Measurements from ENCODE around the gene ZNF549. TPM values are rescaled to one million over a fixed set of nuclear protein-coding genes. Genes with fewer than 3 reads are reported as not detected.
"Not testable (repeated sequence)": the region's sequence is repeated elsewhere in the genome, so short reads cannot be mapped to it uniquely, and the experiment has no call there.

The ZNF549 gene
- total RNA-seq, 4 donors from 2014 or later, result 5.4 to 9.3 (median 5.7) TPM

DNA sequence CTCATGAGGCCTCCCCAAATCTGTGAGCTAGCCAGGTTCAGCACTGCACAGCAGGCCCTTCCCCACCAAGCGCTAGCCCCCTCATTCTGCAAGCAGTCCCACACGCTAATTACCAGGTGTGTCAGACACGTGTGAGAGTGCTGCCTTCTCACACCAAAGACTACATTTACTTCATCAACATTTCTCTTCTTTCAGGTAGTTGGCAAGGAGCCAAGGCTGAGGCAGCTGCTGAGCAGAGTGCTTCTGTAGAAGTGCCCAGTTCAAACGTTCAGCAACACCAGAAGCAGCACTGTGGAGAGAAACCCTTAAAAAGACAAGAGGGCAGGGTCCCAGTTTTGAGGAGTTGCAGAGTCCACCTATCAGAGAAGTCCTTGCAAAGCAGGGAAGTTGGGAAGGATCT lies 21.0 kb upstream of the ZNF549 start:
- Histone ChIP-seq H3K27me3 (no peaks in the 10 kb centered on the region), H3K4me3 (no peak overlapping the region), H3K27ac (no peak overlapping the region), H3K4me1 (peaks cover 0 to 6% (median 0%) of the 10 kb centered on the region in 3 donors), H3K9me3 (peaks cover 0 to 85% (median 0%) of the 10 kb centered on the region in 3 donors), H3K36me3 (peaks cover 0 to 76% of the 10 kb centered on the region in 2 donors)
- no peak for ATAC-seq
- TF ChIP-seq POLR2AphosphoS5 (IDR thresholded peaks at IDR 0.05) (no peak), EP300 (IDR thresholded peaks at IDR 0.05) (no peak), POLR2A (IDR thresholded peaks at IDR 0.05) (no peak)
- TF ChIP-seq, protein P1, sequence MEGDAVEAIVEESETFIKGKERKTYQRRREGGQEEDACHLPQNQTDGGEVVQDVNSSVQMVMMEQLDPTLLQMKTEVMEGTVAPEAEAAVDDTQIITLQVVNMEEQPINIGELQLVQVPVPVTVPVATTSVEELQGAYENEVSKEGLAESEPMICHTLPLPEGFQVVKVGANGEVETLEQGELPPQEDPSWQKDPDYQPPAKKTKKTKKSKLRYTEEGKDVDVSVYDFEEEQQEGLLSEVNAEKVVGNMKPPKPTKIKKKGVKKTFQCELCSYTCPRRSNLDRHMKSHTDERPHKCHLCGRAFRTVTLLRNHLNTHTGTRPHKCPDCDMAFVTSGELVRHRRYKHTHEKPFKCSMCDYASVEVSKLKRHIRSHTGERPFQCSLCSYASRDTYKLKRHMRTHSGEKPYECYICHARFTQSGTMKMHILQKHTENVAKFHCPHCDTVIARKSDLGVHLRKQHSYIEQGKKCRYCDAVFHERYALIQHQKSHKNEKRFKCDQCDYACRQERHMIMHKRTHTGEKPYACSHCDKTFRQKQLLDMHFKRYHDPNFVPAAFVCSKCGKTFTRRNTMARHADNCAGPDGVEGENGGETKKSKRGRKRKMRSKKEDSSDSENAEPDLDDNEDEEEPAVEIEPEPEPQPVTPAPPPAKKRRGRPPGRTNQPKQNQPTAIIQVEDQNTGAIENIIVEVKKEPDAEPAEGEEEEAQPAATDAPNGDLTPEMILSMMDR (IDR thresholded peaks at IDR 0.05), result no peak
- WGBS, 2 donors (ENCODE audit: low coverage in 1 of 2), result 28% methylated on average over 2 of the region's 4 CpGs; no CpG with 5 or more reads in 1 of the 2 donors

GRCh38 chr19:57511484-57511883 lies 15.7 kb upstream of the ZNF549 start:
- H3K27me3 ChIP-seq, result no peaks in the 10 kb centered on the region
- no peak overlapping the region for H3K4me3 ChIP-seq
- peaks cover 0 to 81% of the 10 kb centered on the region in 2 donors for H3K36me3 ChIP-seq
- ATAC-seq, result no peak
- H3K4me1 ChIP-seq, result no peaks in the 10 kb centered on the region
- peaks cover 0 to 86% (median 3%) of the 10 kb centered on the region in 3 donors for H3K9me3 ChIP-seq
- TF ChIP-seq, protein P1 (IDR thresholded peaks at IDR 0.05), result no peak
- no peak for TF ChIP-seq EP300 (IDR thresholded peaks at IDR 0.05)
- no peak for TF ChIP-seq POLR2AphosphoS5 (IDR thresholded peaks at IDR 0.05)
- no peak for TF ChIP-seq POLR2A (IDR thresholded peaks at IDR 0.05)
- H3K27ac ChIP-seq, result no peak overlapping the region

GRCh38 chr19:57512845-57513244 lies 14.3 kb upstream of the ZNF549 start:
- Histone ChIP-seq H3K9me3 (peaks cover 0 to 81% (median 3%) of the 10 kb centered on the region in 3 donors), H3K36me3 (peaks cover 0 to 81% of the 10 kb centered on the region in 2 donors), H3K27ac (no peak overlapping the region), H3K4me3 (no peak overlapping the region), H3K27me3 (no peaks in the 10 kb centered on the region), H3K4me1 (no peaks in the 10 kb centered on the region)
- TF ChIP-seq POLR2A (IDR thresholded peaks at IDR 0.05) (no peak), EP300 (IDR thresholded peaks at IDR 0.05) (no peak), POLR2AphosphoS5 (IDR thresholded peaks at IDR 0.05) (no peak)
- TF ChIP-seq, protein P1 (IDR thresholded peaks at IDR 0.05), result no peak
- no peak for ATAC-seq
- 71 to 80% methylated on average over 1 of the region's 6 CpGs for WGBS, 2 donors (ENCODE audit: low coverage in 1 of 2)

DNA sequence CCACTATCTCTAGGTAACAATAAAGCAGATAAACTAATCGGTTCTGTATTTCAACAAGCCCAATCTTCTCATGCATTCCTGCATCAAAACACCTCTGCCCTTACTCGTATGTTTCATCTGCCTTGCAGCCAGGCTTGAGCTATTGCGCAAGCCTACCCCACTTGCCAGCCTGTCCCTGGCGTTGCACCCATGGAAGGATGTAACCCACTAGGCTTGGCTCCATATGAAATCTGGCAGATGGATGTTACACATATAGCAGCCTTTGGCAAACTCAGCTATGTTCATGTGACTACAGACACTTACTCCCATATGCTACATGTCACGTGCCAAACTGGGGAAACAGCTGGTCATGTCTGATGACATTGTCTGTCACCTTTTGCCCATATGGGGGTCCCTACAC lies 11.9 kb upstream of the ZNF549 start:
- no peak overlapping the region for H3K4me3 ChIP-seq
- ATAC-seq, result no peak

DNA sequence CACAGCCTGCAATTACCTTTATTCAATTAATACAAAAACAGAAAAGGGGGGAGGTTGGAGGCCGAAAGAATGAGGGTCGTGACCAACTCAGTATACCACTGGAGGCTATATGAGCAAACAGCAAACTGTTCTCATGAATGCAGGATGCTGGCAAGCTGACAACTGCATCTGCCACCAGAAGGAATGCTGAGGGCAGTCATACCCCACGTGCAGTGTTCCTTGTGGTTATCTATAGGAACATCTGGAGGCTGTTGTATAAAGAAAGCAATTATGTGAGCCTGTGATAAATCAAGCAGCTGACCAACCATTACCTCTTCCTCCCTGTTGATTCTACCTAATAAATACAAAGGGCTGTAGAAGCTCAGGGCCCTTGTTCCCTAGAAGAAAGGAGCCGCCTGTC lies 9.1 kb upstream of the ZNF549 start:
- not testable (repeated sequence) for H3K4me3 ChIP-seq, H3K27me3 ChIP-seq, H3K27ac ChIP-seq, ATAC-seq, H3K4me1 ChIP-seq
- WGBS, 2 donors (ENCODE audit: low coverage in 1 of 2), result 76 to 96% methylated on average over 3 to 4 of the region's 4 CpGs
- peaks cover 0 to 58% of the 10 kb centered on the region in 2 donors for H3K36me3 ChIP-seq
- peaks cover 0 to 36% (median 2%) of the 10 kb centered on the region in 3 donors for H3K9me3 ChIP-seq

More for the DNA sequence above, 11.9 kb upstream of the ZNF549 start:
- H3K27ac ChIP-seq, result no peak overlapping the region
- H3K4me1 ChIP-seq, result no peaks in the 10 kb centered on the region
- H3K9me3 ChIP-seq, result peaks cover 0 to 62% (median 3%) of the 10 kb centered on the region in 3 donors
- peaks cover 0 to 66% of the 10 kb centered on the region in 2 donors for H3K36me3 ChIP-seq
- no peak for TF ChIP-seq EP300 (IDR thresholded peaks at IDR 0.05)
- no peak for TF ChIP-seq POLR2AphosphoS5 (IDR thresholded peaks at IDR 0.05)
- no peak for TF ChIP-seq POLR2A (IDR thresholded peaks at IDR 0.05)
- TF ChIP-seq, protein P1 (IDR thresholded peaks at IDR 0.05), result no peak
- H3K27me3 ChIP-seq, result no peaks in the 10 kb centered on the region
- WGBS, 2 donors (ENCODE audit: low coverage in 1 of 2), result 77 to 79% methylated on average over 4 to 5 of the region's 5 CpGs
